Stomach (tissue), 9 donors: ENCODE results near the gene NPEPPS. TPM values are rescaled to one million over a fixed set of nuclear protein-coding genes. Genes with fewer than 3 reads are reported as not detected.
A peak's percentile ranks its signal among the peaks of the same experiment; 100 is the strongest.
"Not testable (repeated sequence)": the region's sequence is repeated elsewhere in the genome, so short reads cannot be mapped to it uniquely, and the experiment has no call there.

Source experiments
- DNase-seq, 2 donors: peaks; one replicate each; pipeline versions ENCODE4 v3.0.0 to v3.0.0-alpha.2; 2013 to 2019
- H3K27ac ChIP-seq, 5 donors: fragments of 200-600 bp in 4 of 5; sonication (generic) in 4 of 5; one replicate each; pipeline ENCODE4 v1.5.1; 2013 to 2019; ENCODE audit warnings: mild to moderate bottlenecking in 1 of 5, moderate library complexity in 1 of 5
- H3K27me3 ChIP-seq, 3 donors: fragments of 200-600 bp; sonication (generic); one replicate each; pipeline ENCODE4 v1.5.1; 2017 to 2019; ENCODE audit warnings: mixed run types in 1 of 3
- H3K36me3 ChIP-seq, 4 donors: fragments of 200-600 bp; sonication (generic); 1 replicate in 3 of 4; 2 replicates in 1 of 4; pipeline ENCODE4 v1.5.1; 2016 to 2019
- H3K4me1 ChIP-seq, 4 donors: fragments of 200-600 bp; sonication (generic); one replicate each; pipeline ENCODE4 v1.5.1; 2016 to 2019
- H3K4me3 ChIP-seq, 4 donors: fragments of 200-600 bp; sonication (generic) in 3 of 4; one replicate each; pipeline ENCODE4 v1.5.1; 2016 to 2019; ENCODE audit warnings: mild to moderate bottlenecking in 1 of 4
- H3K9me3 ChIP-seq, 4 donors: fragments of 200-600 bp; sonication (generic); one replicate each; pipeline ENCODE4 v1.5.1; 2016 to 2019
- WGBS, 5 donors: extraction: QIAGEN DNeasy Blood & Tissue Kit in 3 of 5; methylation state at CpG; one replicate each; pipeline versions ENCODE4 v1.1.5 to v1.1.7; 2013 to 2018; 5-methylcytosine and 5-hydroxymethylcytosine counted together
- intact Hi-C: fragments of 100-400 bp; cut with DNase I; formaldehyde crosslinking; loops from one replicate; pipeline ENCODE4 v1.15.1; 2023; ENCODE audit warnings: low total_unique reads
- polyA plus RNA-seq, 3 donors: library from polyadenylated mRNA; stranded (reverse); fragments of 200-250 nt; gene quantifications; one replicate each; pipeline ENCODE4 v1.2.3, GENCODE V29; 2013
- total RNA-seq, 5 donors: library from RNA; depleted of rRNA; stranded (reverse); fragments of >200 nt; gene quantifications; one replicate each; pipeline versions ENCODE4 v1.1.0 to v1.2.3, GENCODE V29; 2014 to 2016
- donor health status: healthy with polysubstance abuse.
- donor health status: Bipolar disorder and iron deficiency.
- donor health status: healthy.

The NPEPPS gene
- total and polyA plus RNA-seq, 8 donors = 19.9 to 243 (median 124) TPM

DNA sequence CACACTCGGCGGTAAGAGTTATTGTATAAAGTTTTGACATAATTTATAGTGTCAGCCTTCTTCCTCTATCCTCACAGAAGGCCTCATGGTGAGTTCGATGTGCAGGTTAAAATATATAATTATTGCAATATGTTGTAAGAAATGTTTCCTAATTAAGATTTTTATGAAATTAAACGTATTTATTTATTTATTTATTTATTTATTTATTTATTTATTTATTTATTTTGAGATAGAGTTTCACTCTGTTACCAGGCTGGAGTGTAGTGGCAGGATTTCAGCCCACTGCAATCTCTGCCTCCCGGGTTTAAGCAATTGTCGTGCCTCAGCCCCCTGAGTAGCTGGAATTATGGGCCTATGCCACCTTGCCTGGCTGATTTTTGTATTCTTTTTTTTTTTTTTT is 13.4 kb downstream of the NPEPPS start:
- WGBS, 5 donors = 88 to 96% (median 93%) methylated on average over 6 of the region's 6 CpGs
- Histone ChIP-seq H3K4me1 (peaks cover 0 to 17% (median 8%) of the 10 kb centered on the region in 4 donors), H3K36me3 (peaks cover 0 to 26% (median 21%) of the 10 kb centered on the region in 4 donors)
- H3K27ac ChIP-seq, H3K27me3 ChIP-seq, H3K9me3 ChIP-seq, H3K4me3 ChIP-seq, DNase-seq, intact Hi-C loops: not testable (repeated sequence)

DNA sequence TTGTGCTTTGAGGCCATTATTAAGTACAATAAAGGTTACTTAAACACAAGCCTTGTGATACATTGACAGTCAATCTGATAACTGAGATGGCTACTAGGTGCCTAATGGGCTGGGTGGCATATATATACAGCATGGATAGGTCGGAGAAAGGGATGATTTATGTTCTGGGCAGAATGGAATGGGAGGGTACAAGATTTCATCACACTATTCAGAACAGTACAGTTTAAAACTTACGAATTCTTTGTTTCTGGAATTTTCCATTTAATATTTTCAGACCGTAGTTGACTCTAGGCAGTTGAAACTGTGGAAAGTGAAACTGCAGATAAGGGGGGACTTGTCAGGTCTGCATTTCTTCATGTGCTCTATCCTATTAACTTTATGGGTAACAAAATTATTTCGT is 23.8 kb downstream of the NPEPPS start:
- H3K27me3 ChIP-seq, intact Hi-C loops, H3K27ac ChIP-seq, H3K9me3 ChIP-seq, H3K4me3 ChIP-seq: not testable (repeated sequence)
- Histone ChIP-seq H3K36me3 (peaks cover 0 to 17% (median 11%) of the 10 kb centered on the region in 4 donors), H3K4me1 (peaks cover 0 to 16% (median 5%) of the 10 kb centered on the region in 4 donors)
- peak in 1 of 2 donors; percentile 8 for DNase-seq
- WGBS, 5 donors = 61 to 78% (median 70%) methylated on average over 4 of the region's 4 CpGs

DNA sequence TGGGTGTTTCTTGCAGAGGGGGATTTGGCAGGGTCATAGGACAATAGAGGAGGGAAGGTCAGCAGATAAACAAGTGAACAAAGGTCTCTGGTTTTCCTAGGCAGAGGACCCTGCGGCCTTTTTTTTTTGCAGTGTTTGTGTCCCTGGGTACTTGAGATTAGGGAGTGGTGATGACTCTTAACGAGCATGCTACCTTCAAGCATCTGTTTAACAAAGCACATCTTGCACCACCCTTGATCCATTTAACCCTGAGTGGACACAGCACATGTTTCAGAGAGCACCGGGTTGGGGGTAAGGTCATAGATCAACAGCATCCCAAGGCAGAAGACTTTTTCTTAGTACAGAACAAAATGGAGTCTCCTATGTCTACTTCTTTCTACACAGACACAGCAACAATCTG is 25.2 kb downstream of the NPEPPS start:
- H3K27me3 ChIP-seq, DNase-seq, intact Hi-C loops, H3K27ac ChIP-seq, H3K9me3 ChIP-seq, H3K4me3 ChIP-seq: not testable (repeated sequence)
- H3K4me1 ChIP-seq = peaks cover 0 to 22% (median 14%) of the 10 kb centered on the region in 4 donors
- WGBS, 5 donors = 86 to 93% (median 89%) methylated on average over 3 of the region's 3 CpGs
- peaks cover 0 to 17% (median 11%) of the 10 kb centered on the region in 4 donors for H3K36me3 ChIP-seq

DNA sequence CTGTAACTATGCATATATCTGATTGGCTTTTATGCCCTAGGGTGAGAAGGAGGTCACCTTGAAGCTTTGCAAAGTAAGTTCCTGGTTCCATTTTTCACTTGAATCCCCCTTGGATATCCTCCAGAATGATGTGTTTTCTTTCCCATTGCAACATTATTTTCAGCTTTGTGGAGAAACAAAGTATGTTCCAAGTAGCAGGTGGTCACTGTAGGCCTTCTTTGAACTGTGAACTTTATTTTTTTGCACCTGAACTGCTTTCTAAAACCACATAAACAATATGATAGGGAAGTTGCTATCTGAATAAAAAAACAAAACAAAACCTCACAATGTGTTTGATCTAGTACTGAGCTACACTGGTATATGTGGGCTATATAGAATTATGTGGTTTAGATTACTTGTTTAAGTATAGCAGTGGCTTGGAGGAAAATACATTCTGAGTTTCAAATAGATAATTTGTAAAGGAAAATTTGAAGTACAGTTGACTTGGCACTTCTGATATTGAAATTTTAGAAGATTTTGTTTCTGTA is 29.7 kb downstream of the NPEPPS start:
- peaks cover 0 to 23% (median 11%) of the 10 kb centered on the region in 4 donors for H3K4me1 ChIP-seq
- DNase-seq, H3K4me3 ChIP-seq, H3K9me3 ChIP-seq, H3K27me3 ChIP-seq, intact Hi-C loops, H3K27ac ChIP-seq: not testable (repeated sequence)
- H3K36me3 ChIP-seq = peaks cover 0 to 17% (median 6%) of the 10 kb centered on the region in 4 donors

GRCh38 chr17:47561698-47562405 is 30.9 kb downstream of the NPEPPS start:
- H3K36me3 ChIP-seq = peaks cover 0 to 14% (median 6%) of the 10 kb centered on the region in 4 donors
- DNase-seq, intact Hi-C loops, H3K9me3 ChIP-seq, H3K4me3 ChIP-seq, H3K27me3 ChIP-seq, H3K27ac ChIP-seq: not testable (repeated sequence)
- WGBS, 5 donors = 22 to 64% (median 42%) methylated on average over 5 of the region's 5 CpGs
- H3K4me1 ChIP-seq = peaks cover 0 to 24% (median 10%) of the 10 kb centered on the region in 4 donors

GRCh38 chr17:47562406-47562705 is 31.4 kb downstream of the NPEPPS start:
- Histone ChIP-seq H3K36me3 (peaks cover 0 to 14% (median 6%) of the 10 kb centered on the region in 4 donors), H3K4me1 (peaks cover 0 to 29% (median 12%) of the 10 kb centered on the region in 4 donors)
- H3K9me3 ChIP-seq, H3K27ac ChIP-seq, H3K4me3 ChIP-seq, intact Hi-C loops, DNase-seq, H3K27me3 ChIP-seq: not testable (repeated sequence)

GRCh38 chr17:47567261-47567660 is 36.4 kb downstream of the NPEPPS start:
- H3K4me1 ChIP-seq, H3K27me3 ChIP-seq, intact Hi-C loops, DNase-seq, H3K4me3 ChIP-seq, H3K27ac ChIP-seq, H3K9me3 ChIP-seq: not testable (repeated sequence)
- 32 to 59% (median 54%) methylated on average over 2 to 3 of the region's 3 CpGs for WGBS, 5 donors
- H3K36me3 ChIP-seq = peaks cover 7 to 21% (median 18%) of the 10 kb centered on the region in 4 donors

DNA sequence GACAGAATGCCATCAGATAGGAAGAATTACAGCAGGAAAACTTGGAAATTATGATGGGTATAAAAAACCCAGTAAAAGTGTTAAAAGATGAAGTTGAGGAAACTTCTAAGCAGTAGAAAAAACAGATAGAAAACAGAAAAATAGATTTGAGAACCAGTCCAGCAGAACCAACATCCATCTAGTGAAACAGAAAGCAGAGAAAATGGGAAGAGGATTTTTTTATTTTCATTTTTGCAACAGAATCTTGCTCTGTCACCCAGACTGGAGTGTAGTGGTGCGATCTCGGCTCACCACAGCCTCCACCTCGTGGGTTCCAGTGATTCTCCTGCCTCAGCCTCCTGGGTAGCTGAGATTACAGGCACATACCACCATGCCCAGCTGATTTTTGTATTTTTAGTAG is 41.7 kb downstream of the NPEPPS start:
- H3K27ac ChIP-seq, H3K27me3 ChIP-seq, DNase-seq, H3K9me3 ChIP-seq, H3K4me1 ChIP-seq, H3K4me3 ChIP-seq, intact Hi-C loops: not testable (repeated sequence)
- 85 to 94% (median 93%) methylated on average over 3 of the region's 3 CpGs for WGBS, 5 donors
- peaks cover 7 to 21% (median 18%) of the 10 kb centered on the region in 4 donors for H3K36me3 ChIP-seq

- Histone ChIP-seq H3K36me3 (peaks cover 0 to 30% (median 11%) of the 10 kb centered on the region in 4 donors), H3K4me1 (peaks cover 0 to 11% (median 0%) of the 10 kb centered on the region in 4 donors)
- H3K27ac ChIP-seq, DNase-seq, H3K9me3 ChIP-seq, H3K27me3 ChIP-seq, intact Hi-C loops, H3K4me3 ChIP-seq: not testable (repeated sequence)
- WGBS, 5 donors = 83% methylated on average over 1 of the region's 1 CpG; no CpG with 5 or more reads in 4 of the 5 donors
Observed at GRCh38 chr17:47582416-47582815, 51.5 kb downstream of the NPEPPS start.

DNA sequence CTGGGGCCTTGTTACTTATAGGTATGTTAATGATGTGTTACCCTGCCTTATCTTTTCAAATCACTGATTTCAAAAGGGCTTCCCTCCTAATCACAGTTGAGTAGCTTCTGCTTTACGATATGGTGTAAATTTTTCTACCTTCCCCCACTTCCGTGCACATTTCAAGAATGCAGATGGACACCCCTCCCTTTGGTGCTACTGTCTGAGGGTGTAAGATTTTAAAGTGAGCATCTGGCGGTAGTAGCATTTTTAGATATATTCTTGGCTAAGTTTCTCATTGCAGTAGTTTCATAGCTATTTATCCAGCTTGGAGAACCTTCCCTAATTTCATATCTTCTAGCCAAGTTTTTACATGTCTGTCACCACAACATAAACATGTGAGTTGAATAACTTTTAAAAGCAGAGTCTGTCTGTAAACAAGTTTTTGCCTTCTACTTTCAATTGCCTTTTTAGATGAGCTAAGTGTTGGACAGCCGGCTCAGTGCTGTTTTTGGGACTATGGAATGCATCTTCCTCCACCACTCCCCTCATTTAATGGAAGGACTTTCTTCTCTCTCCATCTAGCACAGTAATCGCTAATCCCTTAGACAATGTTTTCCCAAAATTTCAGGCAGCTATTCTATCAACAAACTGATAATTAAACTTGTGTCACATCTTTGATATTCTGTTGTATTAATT is 55.6 kb downstream of the NPEPPS start:
- H3K36me3 ChIP-seq = peaks cover 10 to 47% (median 34%) of the 10 kb centered on the region in 4 donors
- H3K9me3 ChIP-seq, H3K4me3 ChIP-seq, intact Hi-C loops, H3K27me3 ChIP-seq, H3K27ac ChIP-seq: not testable (repeated sequence)
- peaks cover 0 to 11% (median 0%) of the 10 kb centered on the region in 4 donors for H3K4me1 ChIP-seq
- 39 to 80% (median 70%) methylated on average over 4 to 5 of the region's 5 CpGs for WGBS, 5 donors
- peak in 1 of 2 donors; percentile 16 for DNase-seq

GRCh38 chr17:47593522-47593921 is 62.6 kb downstream of the NPEPPS start:
- H3K27me3 ChIP-seq, H3K4me1 ChIP-seq, H3K9me3 ChIP-seq, intact Hi-C loops, DNase-seq, H3K4me3 ChIP-seq, H3K27ac ChIP-seq: not testable (repeated sequence)
- H3K36me3 ChIP-seq = peaks cover 18 to 89% (median 74%) of the 10 kb centered on the region in 4 donors
